Left ventricle myocardium inferior (tissue), 1 donor: ENCODE results near the gene GPR160. TPM values are rescaled to one million over a fixed set of nuclear protein-coding genes. Genes with fewer than 3 reads are reported as not detected.
A peak's percentile ranks its signal among the peaks of the same experiment; 100 is the strongest.

Experiments
- DNase-seq: peaks from one replicate; pipeline ENCODE4 v3.0.0-alpha.2; 2020
- H3K27ac ChIP-seq: fragments of 200-600 bp; replicated peaks from 2 replicates; pipeline ENCODE4 v1.8.0; 2021
- H3K27me3 ChIP-seq: fragments of 200-600 bp; 2 replicates; pipeline ENCODE4 v1.8.0; 2021; ENCODE audit warnings: low read depth
- H3K36me3 ChIP-seq: fragments of 200-600 bp; 2 replicates; pipeline ENCODE4 v1.8.0; 2021
- H3K4me1 ChIP-seq: fragments of 200-600 bp; 2 replicates; pipeline ENCODE4 v1.8.0; 2021
- H3K4me3 ChIP-seq: fragments of 200-600 bp; 2 replicates; pipeline ENCODE4 v1.8.0; 2021; ENCODE audit warnings: mild to moderate bottlenecking, moderate library complexity
- H3K9me3 ChIP-seq: fragments of 200-600 bp; replicated peaks from 2 replicates; pipeline ENCODE4 v1.8.0; 2021
- CTCF ChIP-seq: fragments of 200-600 bp; IDR thresholded peaks from 2 replicates; pipeline ENCODE4 v1.8.0; 2021; ENCODE audit warnings: antibody characterized with exemption, mild to moderate bottlenecking, borderline replicate concordance
- intact Hi-C: fragments of 100-400 bp; cut with micrococcal nuclease; formaldehyde crosslinking; loops from one replicate; pipeline ENCODE4 v1.11.0; 2022
- total RNA-seq: library from RNA; stranded (reverse); fragmentation: NEBNext Ultra II Directional; extraction: Animal tissue kit (Norgen Biotek cat#: 25700); gene quantifications from one replicate; pipeline ENCODE4 v1.2.1, GENCODE V29; 2021
- donor health status: DM: no; HTN: yes; CAD: no; lungs with severe emphysema.

The GPR160 gene
- total RNA-seq, 1 donor from 2014 or later = 0.99 TPM

- Histone ChIP-seq H3K27me3 (no peaks in the 10 kb centered on the region), H3K4me1 (peaks cover 11% of the 10 kb centered on the region), H3K36me3 (no peaks in the 10 kb centered on the region), H3K27ac (peak overlapping the region; percentile 71), H3K4me3 (peak overlapping the region; percentile 49), H3K9me3 (no peaks in the 10 kb centered on the region)
- TF ChIP-seq CTCF = no peak
- DNase-seq = no peak
- intact Hi-C loops = no loop called here
These were observed 34.9 kb upstream of the GPR160 start for GRCh38 chr3:170002879-170003278.

GRCh38 chr3:170003881-170004356, 33.9 kb upstream of the GPR160 start:
- no peaks in the 10 kb centered on the region for H3K36me3 ChIP-seq
- H3K4me3 ChIP-seq = no peak overlapping the region
- H3K4me1 ChIP-seq = peaks cover 11% of the 10 kb centered on the region
- no peaks in the 10 kb centered on the region for H3K9me3 ChIP-seq
- no peaks in the 10 kb centered on the region for H3K27me3 ChIP-seq
- no peak for DNase-seq
- peak overlapping the region; percentile 71 for H3K27ac ChIP-seq
- intact Hi-C loops = no loop called here
- TF ChIP-seq CTCF = no peak

GRCh38 chr3:170007031-170007663, 30.6 kb upstream of the GPR160 start:
- no peak for DNase-seq
- Histone ChIP-seq H3K27ac (no peak overlapping the region), H3K27me3 (no peaks in the 10 kb centered on the region), H3K9me3 (no peaks in the 10 kb centered on the region), H3K4me3 (no peak overlapping the region), H3K4me1 (peaks cover 11% of the 10 kb centered on the region), H3K36me3 (no peaks in the 10 kb centered on the region)
- intact Hi-C loops = no loop called here
- TF ChIP-seq CTCF = no peak

GRCh38 chr3:170010498-170010897, 27.3 kb upstream of the GPR160 start:
- no peak for TF ChIP-seq CTCF
- Histone ChIP-seq H3K9me3 (no peaks in the 10 kb centered on the region), H3K4me3 (no peak overlapping the region), H3K27me3 (no peaks in the 10 kb centered on the region), H3K36me3 (no peaks in the 10 kb centered on the region), H3K27ac (no peak overlapping the region), H3K4me1 (no peaks in the 10 kb centered on the region)
- intact Hi-C loops = no loop called here
- DNase-seq = no peak

GRCh38 chr3:170012683-170013400, 25.0 kb upstream of the GPR160 start:
- peaks cover under 1% of the 10 kb centered on the region for H3K27me3 ChIP-seq
- H3K4me1 ChIP-seq = no peaks in the 10 kb centered on the region
- H3K36me3 ChIP-seq = no peaks in the 10 kb centered on the region
- no peak overlapping the region for H3K4me3 ChIP-seq
- intact Hi-C loops = no loop called here
- DNase-seq = no peak
- no peak overlapping the region for H3K27ac ChIP-seq
- H3K9me3 ChIP-seq = no peaks in the 10 kb centered on the region
- no peak for TF ChIP-seq CTCF
